H9 (cell line): Measurements from ENCODE around the gene FAM222B. TPM values are rescaled to one million over a fixed set of nuclear protein-coding genes. Genes with fewer than 3 reads are reported as not detected.

Experiments
- DNase-seq: peaks from one replicate; pipeline ENCODE4 v3.0.0-alpha.2; 2017
- H2AFZ ChIP-seq: one replicate; pipeline ENCODE4 v1.6.1; 2013; ENCODE audit warnings: mild to moderate bottlenecking, low read length, control low read depth, moderate library complexity
- H2AK5ac ChIP-seq: 2 replicates; pipeline ENCODE4 v1.6.1; 2013; ENCODE audit warnings: low read length, control low read depth, mixed read lengths; ENCODE audit not compliant: insufficient read length
- H2BK120ac ChIP-seq: one replicate; pipeline ENCODE4 v1.6.1; 2013; ENCODE audit warnings: low read depth, mild to moderate bottlenecking, low read length, control low read depth, inconsistent platforms; ENCODE audit not compliant: poor library complexity, severe bottlenecking
- H2BK12ac ChIP-seq: 2 replicates; pipeline ENCODE4 v1.6.1; 2013; ENCODE audit warnings: low read length, control low read depth, mixed read lengths, low read depth; ENCODE audit not compliant: insufficient read length
- H2BK15ac ChIP-seq: 2 replicates; pipeline ENCODE4 v1.6.1; 2013; ENCODE audit warnings: low read depth, low read length, control low read depth
- H2BK20ac ChIP-seq: one replicate; pipeline ENCODE4 v1.6.1; 2013; ENCODE audit warnings: low read depth, mild to moderate bottlenecking, low read length, control low read depth, inconsistent platforms; ENCODE audit not compliant: poor library complexity, severe bottlenecking
- H2BK5ac ChIP-seq: 2 replicates; pipeline ENCODE4 v1.6.1; 2013; ENCODE audit warnings: low read length, control low read depth, mixed read lengths; ENCODE audit not compliant: insufficient read length
- H3K14ac ChIP-seq: 2 replicates; pipeline ENCODE4 v1.6.1; 2013; ENCODE audit warnings: low read length, control low read depth; ENCODE audit not compliant: insufficient read depth
- H3K18ac ChIP-seq: 2 replicates; pipeline ENCODE4 v1.6.1; 2013; ENCODE audit warnings: low read depth, mild to moderate bottlenecking, mixed read lengths, low read length, control low read depth; ENCODE audit not compliant: insufficient read length
- H3K23ac ChIP-seq: 2 replicates; pipeline ENCODE4 v1.6.1; 2013; ENCODE audit warnings: low read length, control low read depth, mixed read lengths, low read depth; ENCODE audit not compliant: insufficient read length
- H3K23me2 ChIP-seq: 2 replicates; pipeline ENCODE4 v1.6.1; 2013; ENCODE audit warnings: low read depth, mild to moderate bottlenecking, mixed read lengths, low read length, control low read depth; ENCODE audit not compliant: insufficient read length, poor library complexity, severe bottlenecking
- H3K27ac ChIP-seq: 2 replicates; pipeline ENCODE4 v1.5.1; 2013; ENCODE audit warnings: low read length, control low read depth, mixed read lengths, low read depth; ENCODE audit not compliant: insufficient read length
- H3K27me3 ChIP-seq: 2 replicates; pipeline ENCODE4 v1.6.1; 2013; ENCODE audit warnings: low read length, control low read depth, inconsistent platforms; ENCODE audit not compliant: insufficient read depth
- H3K4ac ChIP-seq: 2 replicates; pipeline ENCODE4 v1.6.1; 2013; ENCODE audit warnings: low read depth, mild to moderate bottlenecking, control low read depth, inconsistent platforms, low read length, moderate library complexity
- H3K4me1 ChIP-seq: 2 replicates; pipeline ENCODE4 v1.6.1; 2013; ENCODE audit warnings: low read length, control low read depth, inconsistent platforms; ENCODE audit not compliant: insufficient read depth
- H3K4me2 ChIP-seq: 2 replicates; pipeline ENCODE4 v1.6.1; 2013; ENCODE audit warnings: low read length, control low read depth, mixed read lengths; ENCODE audit not compliant: insufficient read length, insufficient read depth
- H3K56ac ChIP-seq: 2 replicates; pipeline ENCODE4 v1.6.1; 2013; ENCODE audit warnings: low read depth, mild to moderate bottlenecking, mixed read lengths, low read length, control low read depth; ENCODE audit not compliant: insufficient read length
- H3K79me1 ChIP-seq: 2 replicates; pipeline ENCODE4 v1.6.1; 2013; ENCODE audit warnings: low read depth, mild to moderate bottlenecking, moderate library complexity, low read length, control low read depth, inconsistent platforms; ENCODE audit not compliant: insufficient read depth, poor library complexity, severe bottlenecking
- H3K79me2 ChIP-seq: 2 replicates; pipeline ENCODE4 v1.6.1; 2013; ENCODE audit warnings: low read length, control low read depth, inconsistent platforms; ENCODE audit not compliant: insufficient read depth
- H3K9ac ChIP-seq: 2 replicates; pipeline ENCODE4 v1.6.1; 2013; ENCODE audit warnings: low read length, control low read depth, mixed read lengths; ENCODE audit not compliant: insufficient read length; ENCODE audit errors: extremely low read depth
- H3K9me3 ChIP-seq: one replicate; pipeline ENCODE4 v1.6.1; 2013; ENCODE audit warnings: low read depth, low read length, inconsistent platforms; ENCODE audit not compliant: control insufficient read depth
- H3T11ph ChIP-seq: one replicate; pipeline ENCODE4 v1.6.1; 2013; ENCODE audit warnings: mild to moderate bottlenecking, low read length, control low read depth, inconsistent platforms
- H4K20me1 ChIP-seq: one replicate; pipeline ENCODE4 v1.6.1; 2013; ENCODE audit not compliant: control insufficient read depth, insufficient read length, insufficient read depth
- H4K5ac ChIP-seq: 2 replicates; pipeline ENCODE4 v1.6.1; 2013; ENCODE audit warnings: low read depth, mild to moderate bottlenecking, mixed read lengths, low read length, control low read depth; ENCODE audit not compliant: insufficient read length
- H4K8ac ChIP-seq: replicated peaks from 2 replicates; pipeline ENCODE4 v1.6.1; 2013; ENCODE audit warnings: low read length, control low read depth, mixed read lengths, low read depth; ENCODE audit not compliant: insufficient read length
- H4K91ac ChIP-seq: 2 replicates; pipeline ENCODE4 v1.6.1; 2013; ENCODE audit warnings: low read depth, mild to moderate bottlenecking, moderate library complexity, mixed read lengths, low read length, control low read depth; ENCODE audit not compliant: insufficient read length
- H3K27ac Mint-ChIP-seq, 3 experiments: 2 replicates in 2 of 3; 3 replicates in 1 of 3; pipeline ENCODE4 v1.8.0; 2020 to 2021; ENCODE audit warnings: mixed read lengths in 3 of 3, mild to moderate bottlenecking in 1 of 3, moderate library complexity in 1 of 3
- H3K27me3 Mint-ChIP-seq: 2 replicates; pipeline ENCODE4 v1.8.0; 2021; ENCODE audit warnings: low read depth, mild to moderate bottlenecking, moderate library complexity, mixed read lengths
- H3K36me3 Mint-ChIP-seq, 3 experiments: 2 replicates in 2 of 3; 3 replicates in 1 of 3; pipeline ENCODE4 v1.8.0; 2020 to 2021; ENCODE audit warnings: low read depth in 3 of 3, mixed read lengths in 3 of 3; ENCODE audit not compliant: insufficient read depth in 1 of 3
- H3K4me1 Mint-ChIP-seq, 2 experiments: 2 replicates each; pipeline ENCODE4 v1.8.0; 2020; ENCODE audit warnings: mixed read lengths in 2 of 2
- H3K4me3 Mint-ChIP-seq, 2 experiments: 2 replicates in 1 of 2; 3 replicates in 1 of 2; pipeline ENCODE4 v1.8.0; 2020 to 2021; ENCODE audit warnings: mild to moderate bottlenecking in 2 of 2, mixed read lengths in 2 of 2, moderate library complexity in 1 of 2
- H3K9me3 Mint-ChIP-seq, 2 experiments: 2 replicates in 1 of 2; 3 replicates in 1 of 2; pipeline ENCODE4 v1.8.0; 2020; ENCODE audit warnings: mild to moderate bottlenecking in 2 of 2, mixed read lengths in 2 of 2, moderate library complexity in 1 of 2
- WGBS: extraction: QIAGEN DNeasy Blood & Tissue Kit; methylation state at CpG from one replicate; pipeline ENCODE4 v1.1.7; 2013; ENCODE audit warnings: missing lambda C conversion rate, low lambda C conversion rate, mixed read lengths; ENCODE audit not compliant: insufficient read length; ENCODE audit errors: extremely low coverage; 5-methylcytosine and 5-hydroxymethylcytosine counted together
- total RNA-seq: library from RNA; stranded (reverse); gene quantifications from 2 replicates; pipeline ENCODE4 v1.2.1, GENCODE V29; 2021
- TF ChIP-seq, protein P1 (sequence below): fragments of 200-600 bp; sonication (generic); conservative IDR thresholded peaks from 3 replicates; pipeline ENCODE4 v1.8.0; 2021; ENCODE audit warnings: antibody characterized with exemption, mild to moderate bottlenecking

Gene FAM222B
- total RNA-seq, 1 experiment from 2014 or later = 76.1 TPM

DNA sequence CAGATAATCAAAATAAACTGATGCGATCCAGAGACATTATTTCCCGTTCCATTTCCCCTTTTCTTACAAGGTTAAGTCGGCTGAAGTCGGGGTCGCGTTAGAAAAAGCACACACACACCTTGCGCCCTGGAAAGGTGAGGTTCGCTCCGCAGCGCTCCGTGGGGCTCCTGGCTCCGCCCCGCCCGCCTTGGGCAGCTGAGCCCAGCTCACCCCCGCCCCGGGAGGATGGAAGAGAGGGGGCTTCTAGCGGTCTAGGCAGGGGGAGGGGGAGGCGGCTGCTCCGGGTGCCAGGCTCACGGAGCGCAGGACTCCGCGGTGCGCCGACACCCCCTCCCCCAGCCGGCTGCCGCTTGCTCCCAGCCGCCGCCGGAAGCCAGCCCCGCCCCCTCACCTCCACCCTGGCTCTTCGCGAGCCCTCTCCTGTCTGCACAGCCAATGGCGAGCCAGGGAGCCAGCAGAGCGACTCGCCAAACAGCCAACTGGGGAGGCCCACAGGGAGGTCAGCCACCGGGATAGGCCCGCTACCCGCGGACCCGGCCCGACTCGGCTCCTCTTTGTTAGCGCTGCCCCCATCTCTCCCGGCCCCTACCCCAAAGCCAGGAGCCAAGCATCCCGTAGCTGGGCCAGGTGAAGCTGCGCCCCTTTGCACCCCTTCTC, 30.4 kb downstream of the FAM222B start:
- Histone ChIP-seq H3K23me2 (peaks cover 7% of the 10 kb centered on the region), H2AFZ (no peak overlapping the region), H3K9ac (peak overlapping the region; percentile 91), H3K9me3 (no peaks in the 10 kb centered on the region), H3K79me2 (peaks cover 20% of the 10 kb centered on the region; the same call in 1 of the 2 replicates), H3K56ac (no peak overlapping the region), H2BK12ac (no peak overlapping the region), H4K20me1 (no peaks in the 10 kb centered on the region), H3T11ph (no peak overlapping the region), H3K4me1 (peaks cover 6% of the 10 kb centered on the region; the same call in 1 of the 2 replicates), H3K18ac (peak overlapping the region; percentile 73), H2BK120ac (no peak overlapping the region), H4K8ac (no peak overlapping the region), H3K79me1 (peaks cover 3% of the 10 kb centered on the region), H3K4ac (no peak overlapping the region; the same call in 1 of the 2 replicates), H2AK5ac (no peak overlapping the region), H4K5ac (peak overlapping the region; percentile 44), H3K27ac (peak overlapping the region; percentile 80), H2BK20ac (no peak overlapping the region), H3K23ac (no peak overlapping the region), H2BK15ac (no peak overlapping the region), H2BK5ac (no peak overlapping the region), H3K4me2 (peak overlapping the region; percentile 96), H3K14ac (peak overlapping the region; percentile 53), H3K27me3 (no peaks in the 10 kb centered on the region), H4K91ac (no peak overlapping the region)
- WGBS = no CpG with 5 or more reads among the region's 47 CpGs
- H3K4me1 Mint-ChIP-seq = peaks cover 37 to 39% of the 10 kb centered on the region in 2 experiments
- peak; percentile 100 for DNase-seq
- H3K9me3 Mint-ChIP-seq = no peaks in the 10 kb centered on the region
- H3K27me3 Mint-ChIP-seq = no peaks in the 10 kb centered on the region
- H3K36me3 Mint-ChIP-seq = peaks cover 0 to 2% (median under 1%) of the 10 kb centered on the region in 3 experiments; a peak in 4 of 7 replicates
- H3K4me3 Mint-ChIP-seq = peak overlapping the region; percentile 83 to 94
- H3K27ac Mint-ChIP-seq = peak overlapping the region; percentile 94 to 99 (median 96)
- TF ChIP-seq, protein P1, sequence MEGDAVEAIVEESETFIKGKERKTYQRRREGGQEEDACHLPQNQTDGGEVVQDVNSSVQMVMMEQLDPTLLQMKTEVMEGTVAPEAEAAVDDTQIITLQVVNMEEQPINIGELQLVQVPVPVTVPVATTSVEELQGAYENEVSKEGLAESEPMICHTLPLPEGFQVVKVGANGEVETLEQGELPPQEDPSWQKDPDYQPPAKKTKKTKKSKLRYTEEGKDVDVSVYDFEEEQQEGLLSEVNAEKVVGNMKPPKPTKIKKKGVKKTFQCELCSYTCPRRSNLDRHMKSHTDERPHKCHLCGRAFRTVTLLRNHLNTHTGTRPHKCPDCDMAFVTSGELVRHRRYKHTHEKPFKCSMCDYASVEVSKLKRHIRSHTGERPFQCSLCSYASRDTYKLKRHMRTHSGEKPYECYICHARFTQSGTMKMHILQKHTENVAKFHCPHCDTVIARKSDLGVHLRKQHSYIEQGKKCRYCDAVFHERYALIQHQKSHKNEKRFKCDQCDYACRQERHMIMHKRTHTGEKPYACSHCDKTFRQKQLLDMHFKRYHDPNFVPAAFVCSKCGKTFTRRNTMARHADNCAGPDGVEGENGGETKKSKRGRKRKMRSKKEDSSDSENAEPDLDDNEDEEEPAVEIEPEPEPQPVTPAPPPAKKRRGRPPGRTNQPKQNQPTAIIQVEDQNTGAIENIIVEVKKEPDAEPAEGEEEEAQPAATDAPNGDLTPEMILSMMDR = no peak
